ENCODE data around the gene JAZF1.
A peak's percentile ranks its signal among the peaks of the same experiment; 100 is the strongest.

JAZF1 gene

DNA sequence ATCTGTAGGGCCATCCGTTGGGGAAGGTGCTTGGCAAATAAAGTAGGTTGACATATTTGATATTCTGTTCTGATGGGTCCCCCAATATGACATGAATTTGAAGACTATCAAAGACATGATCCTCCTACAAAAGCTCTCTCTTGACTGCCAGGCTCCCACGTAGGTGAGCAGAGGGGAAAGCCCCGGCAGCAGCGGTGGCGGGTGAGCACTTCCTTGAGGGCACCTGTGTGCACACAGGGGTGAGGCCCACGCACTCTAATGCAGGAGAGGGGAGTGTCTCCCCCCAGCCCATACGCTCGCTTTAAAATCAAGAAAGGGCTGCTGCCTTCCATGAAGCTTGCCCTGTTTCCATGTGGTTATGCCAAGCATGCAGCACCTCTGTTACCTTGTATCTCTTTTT, 340.3 kb downstream of the JAZF1 start:
- no peak for DNase-seq (ENCODE audit: low read depth, low spot score)

DNA sequence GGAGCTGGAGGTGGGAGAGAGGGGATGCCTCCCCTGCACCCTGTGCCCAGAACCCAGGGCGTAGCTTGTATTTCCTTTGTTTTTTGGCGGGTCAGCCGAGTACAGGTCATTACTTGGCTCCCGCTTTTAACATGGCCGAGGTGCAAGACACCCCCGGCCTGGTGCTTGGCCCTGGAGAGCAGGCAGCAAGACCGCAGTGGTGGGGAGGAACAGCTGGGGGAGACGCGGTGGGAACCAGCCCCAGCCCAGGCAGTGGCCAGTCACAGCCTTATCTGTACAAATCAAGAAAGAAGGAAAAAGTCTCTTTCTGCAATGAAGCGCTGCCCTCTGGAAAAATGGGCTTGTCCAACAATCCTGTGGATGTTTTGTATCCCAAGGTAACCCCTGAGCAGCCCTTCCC, 341.5 kb downstream of the JAZF1 start:
- no peak for DNase-seq (ENCODE audit: low read depth, low spot score)

- DNase-seq (ENCODE audit: low read depth, low spot score), result no peak
These were observed 344.1 kb downstream of the JAZF1 start for GRCh38 chr7:27836536-27836935.

DNA sequence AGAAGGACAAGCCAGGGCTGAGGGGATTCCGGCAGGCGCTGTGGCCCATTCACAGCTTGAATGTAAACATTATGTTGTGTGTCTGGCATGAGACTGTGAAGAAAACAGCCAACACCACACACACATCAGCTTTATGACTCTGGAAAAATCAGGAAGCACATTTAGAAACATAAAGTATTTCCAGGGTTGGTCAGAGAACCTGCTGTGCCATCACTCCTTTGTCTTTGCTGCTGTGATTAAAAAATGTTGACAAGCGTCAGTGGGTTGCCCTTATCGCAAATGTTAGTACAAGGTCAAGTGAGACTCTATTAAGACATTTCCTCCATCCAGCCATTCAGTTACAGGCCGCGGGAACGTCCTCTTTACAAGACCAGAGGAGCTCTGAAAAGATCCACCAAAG, 345.2 kb downstream of the JAZF1 start:
- DNase-seq (ENCODE audit: low read depth, low spot score), result no peak

GRCh38 chr7:27834179-27834921, 346.2 kb downstream of the JAZF1 start:
- no peak for DNase-seq (ENCODE audit: low read depth, low spot score)

DNA sequence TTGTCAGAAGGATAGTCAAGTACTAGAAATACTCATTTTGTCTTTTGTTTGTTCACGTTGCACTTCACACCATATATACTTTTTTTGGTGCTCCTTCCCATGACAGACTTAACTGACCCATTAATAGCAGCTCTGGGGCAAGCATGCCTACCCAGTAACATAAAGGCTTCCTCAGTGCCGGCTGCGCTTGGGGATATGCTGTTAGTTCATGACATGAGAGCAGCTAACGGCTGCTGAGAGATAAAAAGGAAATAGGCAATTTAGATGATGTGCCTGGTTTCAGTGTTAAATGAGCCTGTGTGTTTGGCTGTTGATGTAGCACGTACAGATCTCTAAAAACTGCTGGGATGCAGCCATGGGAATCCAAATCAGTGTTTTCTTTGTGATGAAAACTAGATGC, 354.2 kb downstream of the JAZF1 start:
- no peak for DNase-seq (ENCODE audit: low read depth, low spot score)

DNA sequence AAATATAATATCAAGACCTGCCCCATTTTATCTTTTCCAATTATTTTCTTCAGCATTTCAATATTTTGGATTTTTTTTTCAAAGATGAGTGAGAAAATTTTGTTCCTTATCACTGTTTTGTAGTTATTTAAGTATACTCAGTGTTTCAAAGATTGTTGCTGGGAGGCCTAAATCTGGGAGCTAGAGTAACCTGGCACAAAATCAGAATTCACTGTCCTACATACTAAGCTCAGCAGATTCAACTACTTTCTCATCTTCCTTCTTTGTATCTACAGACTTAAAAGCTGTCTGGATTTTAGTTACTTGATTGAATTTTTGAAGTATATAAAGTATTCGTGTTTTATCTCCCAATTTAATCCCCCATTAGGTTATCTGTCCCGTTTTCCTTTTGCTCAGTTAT, 354.7 kb downstream of the JAZF1 start:
- DNase-seq (ENCODE audit: low read depth, low spot score), result no peak

GRCh38 chr7:27822245-27822644, 358.4 kb downstream of the JAZF1 start:
- no peak for DNase-seq (ENCODE audit: low read depth, low spot score)

DNA sequence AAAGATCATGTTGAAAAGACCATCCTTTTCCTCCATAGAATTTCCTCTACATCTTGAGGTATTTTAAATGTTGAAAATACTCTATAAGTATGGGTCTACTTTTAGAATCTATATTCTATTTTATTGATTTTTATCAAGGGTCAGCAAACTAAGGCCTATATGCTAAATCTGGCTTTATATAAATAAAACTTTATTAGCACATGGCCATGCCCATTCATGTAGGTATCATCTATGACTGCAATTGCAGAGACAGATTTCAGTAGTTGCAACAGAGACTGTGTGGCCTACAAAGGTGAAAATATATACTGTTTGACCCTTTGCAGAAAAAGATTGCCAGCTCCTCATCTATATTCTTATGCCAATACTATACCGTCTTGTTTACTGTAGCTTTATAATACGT, 367.9 kb downstream of the JAZF1 start:
- no peak for DNase-seq (ENCODE audit: low read depth, low spot score)

- DNase-seq (ENCODE audit: low read depth, low spot score), result no peak
These were observed 370.4 kb downstream of the JAZF1 start for GRCh38 chr7:27810186-27810585.

GRCh38 chr7:27808626-27809025, 372.0 kb downstream of the JAZF1 start:
- DNase-seq (ENCODE audit: low read depth, low spot score), result no peak

DNA sequence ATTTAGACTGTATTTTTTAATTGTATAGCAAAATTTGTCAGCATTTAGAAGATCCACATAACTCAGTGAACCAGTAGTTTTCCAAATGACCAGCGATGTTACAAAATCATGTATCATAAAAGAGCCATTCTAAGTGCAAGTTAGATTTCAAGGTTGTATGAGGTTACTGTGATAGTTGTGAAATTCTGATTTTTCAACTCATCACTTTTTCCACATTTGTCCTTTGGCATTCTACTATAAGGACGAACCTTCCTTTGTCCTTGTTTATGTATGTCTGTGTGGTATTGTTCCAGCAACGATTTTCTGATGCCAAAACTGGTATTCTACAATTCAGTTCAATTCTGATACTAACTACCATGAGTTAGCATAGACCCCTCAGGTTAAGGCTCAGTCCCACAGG, 376.5 kb downstream of the JAZF1 start:
- no peak for DNase-seq (ENCODE audit: low read depth, low spot score)

- DNase-seq (ENCODE audit: low read depth, low spot score), result no peak
These were observed 377.6 kb downstream of the JAZF1 start for GRCh38 chr7:27802999-27803398.

GRCh38 chr7:27799212-27799611, 381.4 kb downstream of the JAZF1 start:
- no peak for DNase-seq (ENCODE audit: low read depth, low spot score)

GRCh38 chr7:27795977-27796376, 384.6 kb downstream of the JAZF1 start:
- DNase-seq (ENCODE audit: low read depth, low spot score), result no peak

DNA sequence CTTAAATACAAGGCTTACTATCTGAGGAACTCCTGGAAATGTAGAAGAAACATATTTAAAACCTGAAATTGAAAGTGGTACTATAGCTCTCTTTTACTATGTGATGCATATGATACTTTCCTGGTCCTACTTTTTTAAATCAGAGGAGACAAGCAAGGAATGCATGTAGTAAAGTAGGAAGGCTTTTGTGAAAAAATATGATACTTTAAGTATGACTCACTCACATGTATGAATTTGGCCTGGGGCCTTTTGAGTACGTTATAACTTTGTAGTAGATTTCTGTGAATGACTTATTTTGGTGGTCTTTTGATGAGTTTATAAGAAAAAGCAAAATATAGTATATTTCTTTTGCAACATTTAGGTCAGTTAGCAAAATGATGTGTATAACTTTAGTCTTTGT, 386.8 kb downstream of the JAZF1 start:
- DNase-seq (ENCODE audit: low read depth, low spot score), result no peak

DNA sequence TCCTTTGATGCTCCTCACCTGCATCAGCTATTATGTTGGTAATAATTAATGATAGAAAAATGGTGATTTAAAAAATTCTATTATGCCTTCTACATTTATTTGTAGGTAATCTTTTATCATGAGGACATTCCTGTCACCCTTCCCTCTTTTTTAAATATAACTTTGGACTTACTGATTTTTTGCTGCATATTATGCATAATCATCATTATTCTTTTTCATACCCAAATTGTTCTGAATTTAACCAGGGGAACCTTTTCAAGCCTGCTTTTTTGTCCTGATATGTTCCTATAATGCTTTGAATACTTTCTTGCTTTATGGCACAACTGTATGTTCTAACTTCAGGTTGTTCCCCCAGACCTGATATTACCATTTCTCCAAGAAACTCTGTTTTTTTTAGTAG, 392.2 kb downstream of the JAZF1 start:
- no peak for DNase-seq (ENCODE audit: low read depth, low spot score)

- DNase-seq (ENCODE audit: low read depth, low spot score), result peak; percentile 5
These were observed 396.1 kb downstream of the JAZF1 start for GRCh38 chr7:27784399-27785053.

DNA sequence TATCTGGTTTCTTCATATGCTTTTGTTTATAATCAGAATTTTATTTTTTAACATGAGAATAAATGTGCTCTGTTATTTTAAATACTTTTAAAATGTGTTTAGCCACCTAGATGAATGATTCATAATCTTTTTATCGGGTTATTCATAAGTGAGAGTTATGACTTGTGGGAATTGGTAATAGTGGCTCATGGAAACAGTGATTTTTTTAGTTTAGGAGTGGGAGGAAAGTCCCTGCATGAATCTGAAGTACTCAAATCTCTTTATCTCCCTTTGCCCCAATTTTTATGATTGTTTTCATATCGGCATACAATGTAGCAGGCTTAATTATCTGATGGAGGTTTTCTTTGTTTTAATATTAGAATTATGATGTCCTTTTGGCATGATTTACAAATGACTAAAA, 397.7 kb downstream of the JAZF1 start:
- no peak for DNase-seq (ENCODE audit: low read depth, low spot score)

DNA sequence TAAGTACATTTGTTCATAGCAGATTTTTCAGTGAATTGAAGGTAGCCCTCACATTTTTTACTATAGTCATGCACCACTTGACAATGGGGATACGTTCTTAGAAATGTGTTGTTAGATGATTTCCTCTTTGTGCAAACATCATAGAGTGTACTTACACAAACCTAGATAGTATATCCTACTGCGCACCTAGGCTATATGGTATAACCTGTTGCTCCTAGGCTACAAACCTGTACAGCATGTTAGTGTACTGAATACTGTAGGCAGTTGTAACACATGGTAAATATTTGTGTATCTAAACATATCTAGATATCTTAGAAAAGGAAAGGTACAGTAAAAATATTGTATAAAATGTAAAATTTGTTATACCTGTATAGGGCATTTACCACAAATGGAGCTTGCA, 399.4 kb downstream of the JAZF1 start:
- DNase-seq (ENCODE audit: low read depth, low spot score), result no peak
